GM13976 (cell line): ENCODE results near the gene ALKBH6.

ENCODE experiments used
- DNase-seq: peaks from one replicate; pipeline ENCODE4 v3.0.0; 2012; ENCODE audit warnings: low spot score
- in situ Hi-C: fragments of 300-500 bp; cut with MboI; formaldehyde crosslinking; loops from one replicate; pipeline ENCODE4 v1.12.0; 2022; ENCODE audit warnings: low sequenced_read_pairs, mixed read lengths, inconsistent platforms; ENCODE audit not compliant: unreplicated experiment
- TF ChIP-seq, protein P1 (sequence below): IDR thresholded peaks from 2 replicates; pipeline ENCODE4 v1.5.1; 2012; ENCODE audit warnings: borderline replicate concordance, mild to moderate bottlenecking; ENCODE audit not compliant: insufficient read depth; ENCODE audit errors: extremely low read depth, missing control alignments, control extremely low read depth

The ALKBH6 gene

DNA sequence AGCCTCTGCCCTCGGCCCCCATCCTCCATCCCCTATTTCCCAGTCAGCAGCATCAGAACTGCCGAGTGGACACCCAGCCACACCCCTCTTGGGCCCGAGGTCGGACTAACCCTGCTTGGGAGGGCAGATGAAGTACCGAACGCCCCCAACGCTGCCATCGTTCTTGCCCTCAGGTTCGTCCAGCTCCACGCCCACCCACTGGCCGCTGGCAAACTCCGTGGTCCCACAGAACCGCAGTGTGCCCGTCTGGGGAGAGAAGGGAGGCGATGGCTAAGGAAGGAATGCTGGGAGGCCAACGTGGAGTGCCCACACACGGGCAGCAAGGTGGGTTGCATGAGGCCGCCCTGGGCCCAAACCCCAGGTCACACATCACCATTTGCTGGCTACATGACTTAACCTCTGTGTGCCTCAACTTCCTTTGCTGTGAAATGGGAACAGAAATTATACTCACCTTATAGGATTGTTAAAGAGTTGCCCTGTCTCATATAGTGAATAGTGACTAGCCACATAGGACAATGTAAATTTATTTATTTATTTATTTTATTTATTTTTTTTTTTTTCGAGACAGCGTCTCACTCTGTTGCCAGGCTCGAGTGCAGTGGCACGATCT is 5.2 kb upstream of the ALKBH6 start:
- TF ChIP-seq, protein P1, sequence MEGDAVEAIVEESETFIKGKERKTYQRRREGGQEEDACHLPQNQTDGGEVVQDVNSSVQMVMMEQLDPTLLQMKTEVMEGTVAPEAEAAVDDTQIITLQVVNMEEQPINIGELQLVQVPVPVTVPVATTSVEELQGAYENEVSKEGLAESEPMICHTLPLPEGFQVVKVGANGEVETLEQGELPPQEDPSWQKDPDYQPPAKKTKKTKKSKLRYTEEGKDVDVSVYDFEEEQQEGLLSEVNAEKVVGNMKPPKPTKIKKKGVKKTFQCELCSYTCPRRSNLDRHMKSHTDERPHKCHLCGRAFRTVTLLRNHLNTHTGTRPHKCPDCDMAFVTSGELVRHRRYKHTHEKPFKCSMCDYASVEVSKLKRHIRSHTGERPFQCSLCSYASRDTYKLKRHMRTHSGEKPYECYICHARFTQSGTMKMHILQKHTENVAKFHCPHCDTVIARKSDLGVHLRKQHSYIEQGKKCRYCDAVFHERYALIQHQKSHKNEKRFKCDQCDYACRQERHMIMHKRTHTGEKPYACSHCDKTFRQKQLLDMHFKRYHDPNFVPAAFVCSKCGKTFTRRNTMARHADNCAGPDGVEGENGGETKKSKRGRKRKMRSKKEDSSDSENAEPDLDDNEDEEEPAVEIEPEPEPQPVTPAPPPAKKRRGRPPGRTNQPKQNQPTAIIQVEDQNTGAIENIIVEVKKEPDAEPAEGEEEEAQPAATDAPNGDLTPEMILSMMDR: no peak
- in situ Hi-C loops: no loop called here
- no peak for DNase-seq

DNA sequence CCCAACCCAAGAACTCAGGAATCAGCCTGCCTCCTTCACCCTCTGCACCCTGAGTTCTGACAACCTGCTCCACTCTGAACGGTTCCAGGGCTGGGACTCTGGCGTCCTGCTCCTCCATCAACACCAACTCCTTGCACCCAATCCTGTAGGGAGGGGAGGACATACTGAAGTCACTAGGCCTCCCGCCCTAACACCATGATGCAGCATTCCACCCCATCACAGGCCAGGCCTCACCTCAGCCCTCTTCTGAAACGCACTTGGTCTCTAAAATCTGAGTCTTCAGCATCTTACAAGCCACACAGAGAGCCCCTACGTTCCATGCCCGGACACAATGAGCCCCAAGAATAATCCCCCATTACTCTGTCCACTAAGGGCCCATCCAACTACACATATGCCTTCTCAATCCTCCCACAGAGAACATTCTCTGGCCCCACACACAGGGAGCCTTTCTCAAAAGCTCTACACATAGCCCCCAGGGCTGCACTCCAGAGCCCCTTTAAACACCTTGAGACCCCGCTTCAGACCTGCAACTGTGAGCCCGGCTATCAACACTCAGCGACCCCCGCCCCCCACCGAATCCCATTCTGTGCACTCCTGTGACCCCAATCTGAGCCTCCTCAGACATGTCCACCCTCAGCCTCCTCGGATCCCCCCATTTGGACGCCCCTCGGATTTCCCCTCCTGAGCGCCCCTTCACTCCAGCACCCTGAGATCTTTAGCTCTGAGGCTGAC is 567 bp downstream of the ALKBH6 start:
- TF ChIP-seq, protein P1: no peak
- in situ Hi-C loops: no loop called here
- no peak for DNase-seq

DNA sequence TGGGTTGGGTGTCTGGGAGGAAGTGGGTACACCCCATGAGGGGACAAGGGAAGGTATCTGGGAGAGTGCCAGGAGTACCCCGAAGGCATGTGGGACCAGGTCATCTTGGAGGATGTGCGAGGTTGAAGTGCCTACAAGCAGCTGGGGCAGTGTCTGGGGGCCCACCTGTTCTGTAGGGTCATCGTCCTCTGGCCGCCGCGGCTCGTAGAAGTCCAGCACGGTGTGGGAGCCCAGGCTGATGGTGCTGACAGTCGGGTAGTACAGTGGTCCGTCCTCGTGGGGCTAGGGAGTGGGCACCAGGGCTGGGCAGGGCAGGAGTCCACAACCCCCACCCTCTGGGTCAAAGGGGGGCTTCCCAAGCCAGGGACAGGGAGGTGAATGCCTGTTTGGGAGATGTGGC is 3.6 kb downstream of the ALKBH6 start:
- in situ Hi-C loops: no loop called here
- TF ChIP-seq, protein P1: no peak
- no peak for DNase-seq

DNA sequence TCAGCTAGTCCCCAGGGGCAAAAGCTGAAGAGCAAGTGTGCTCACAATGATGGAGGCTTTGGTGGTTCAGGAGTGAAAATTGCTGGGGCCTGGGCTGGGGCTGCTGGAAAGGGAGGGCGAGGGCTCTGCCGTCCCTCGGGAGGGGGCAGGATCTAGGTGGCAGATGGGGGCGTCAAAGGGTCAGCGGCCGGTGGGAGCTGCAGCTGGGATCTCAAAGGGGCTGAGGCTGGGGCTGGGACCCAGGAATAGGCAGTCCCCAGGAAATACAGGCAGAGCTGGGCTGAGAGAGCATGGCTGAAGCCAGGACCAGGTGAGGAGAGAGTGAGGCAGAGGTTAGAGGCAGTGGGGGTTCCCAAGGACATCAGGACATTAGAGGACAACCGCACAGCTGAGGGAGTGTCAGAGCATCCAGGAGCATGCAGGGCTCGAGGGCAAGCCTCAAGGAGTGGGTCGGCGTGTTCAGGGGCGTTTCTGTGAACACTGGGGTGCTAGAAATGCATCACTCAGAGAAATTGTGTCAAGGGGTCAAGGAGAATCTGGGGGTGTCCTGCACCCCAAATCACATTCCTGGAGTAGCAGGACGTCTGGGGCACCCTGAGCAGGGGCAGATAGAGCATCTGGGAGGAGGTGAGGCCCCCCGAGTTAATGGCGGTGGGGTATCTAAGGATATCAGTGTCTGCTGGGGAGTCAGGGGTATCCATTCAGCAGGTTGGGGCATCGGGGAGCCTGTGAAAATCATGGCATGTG is 4.2 kb downstream of the ALKBH6 start:
- in situ Hi-C loops: no loop called here
- TF ChIP-seq, protein P1: no peak
- no peak for DNase-seq

DNA sequence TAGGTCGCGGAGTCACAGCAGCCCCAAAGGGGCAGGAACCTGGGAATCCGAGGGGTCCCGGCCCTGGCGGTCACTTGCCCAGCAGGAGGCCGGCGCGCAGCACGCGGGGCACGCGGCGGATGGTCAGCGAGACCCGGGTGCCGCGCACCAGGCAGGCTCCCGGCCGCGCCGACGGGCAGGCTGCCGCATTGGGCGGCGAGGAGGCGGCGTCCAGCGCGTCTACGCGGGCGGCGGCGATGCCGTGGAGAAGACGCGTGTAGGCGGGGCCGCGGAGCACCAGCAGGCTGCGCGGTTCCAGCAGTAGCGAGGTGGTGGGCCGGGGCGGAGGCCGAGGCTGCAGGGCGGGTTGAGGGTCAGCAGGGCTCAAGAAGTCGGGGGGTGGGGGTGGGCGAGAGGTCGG is 4.8 kb downstream of the ALKBH6 start:
- in situ Hi-C loops: no loop called here
- DNase-seq: peak; percentile 86
- TF ChIP-seq, protein P1: no peak

DNA sequence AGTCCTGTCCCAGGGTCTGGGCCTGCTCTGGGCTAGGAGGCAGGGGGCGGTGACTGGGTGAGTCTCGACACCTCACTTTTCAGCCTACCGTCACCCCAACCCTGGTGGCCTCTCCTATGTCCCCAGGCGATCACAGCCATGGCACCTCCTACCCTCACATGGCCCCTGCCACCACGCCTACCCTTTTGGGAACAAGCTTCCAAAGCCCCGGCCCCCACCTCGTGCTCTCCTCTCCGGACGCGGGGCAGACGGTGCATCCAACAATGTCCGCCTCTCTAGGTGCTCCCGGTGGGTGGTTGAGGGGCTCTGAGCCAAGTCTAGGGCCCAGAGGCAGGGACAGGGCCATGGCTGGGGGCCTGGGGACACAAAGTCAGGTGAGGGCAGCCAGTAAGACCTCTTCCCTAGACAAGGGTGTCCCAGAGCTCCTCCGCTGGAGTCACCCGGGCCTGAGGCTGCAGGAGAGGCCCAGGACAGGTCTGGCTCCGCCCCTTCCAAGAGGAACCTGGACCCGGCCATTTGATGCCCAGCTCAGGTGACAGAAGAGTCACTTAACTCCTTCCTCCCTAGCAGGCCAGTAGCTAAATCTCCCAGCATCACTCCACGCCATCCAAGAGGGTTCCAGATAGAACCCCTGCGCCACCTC is 5.6 kb downstream of the ALKBH6 start, which contains the start of gene SYNE4:
SYNE4 (minus strand) TSS at position 478 of the 643 bp plus-strand sequence; CDS start at position 346, 132 bp downstream.
- in situ Hi-C loops: no loop called here
- DNase-seq: no peak
- TF ChIP-seq, protein P1: no peak
